ENCODE measurements around the gene COL11A2.

GRCh38 chr6:33169291-33170175 is 22.7 kb downstream of the COL11A2 start:
- TF ChIP-seq GATA2 (IDR thresholded peaks at IDR 0.05; ENCODE audit: low read depth, low read length) = no peak
- no peak for TF ChIP-seq GATA3 (IDR thresholded peaks at IDR 0.05; ENCODE audit: low read depth, low read length)
